OCI-M1 (cell line): ENCODE measurements around the gene MKKS.
A peak's percentile ranks its signal among the peaks of the same experiment; 100 is the strongest.

Experiments used
- DNase-seq: peaks from one replicate; lab custom pipeline; 2025; lab: John Stamatoyannopoulos, UW

The MKKS gene

GRCh38 chr20:10368702-10369041 is 65.3 kb downstream of the MKKS start:
- no peak for DNase-seq

DNA sequence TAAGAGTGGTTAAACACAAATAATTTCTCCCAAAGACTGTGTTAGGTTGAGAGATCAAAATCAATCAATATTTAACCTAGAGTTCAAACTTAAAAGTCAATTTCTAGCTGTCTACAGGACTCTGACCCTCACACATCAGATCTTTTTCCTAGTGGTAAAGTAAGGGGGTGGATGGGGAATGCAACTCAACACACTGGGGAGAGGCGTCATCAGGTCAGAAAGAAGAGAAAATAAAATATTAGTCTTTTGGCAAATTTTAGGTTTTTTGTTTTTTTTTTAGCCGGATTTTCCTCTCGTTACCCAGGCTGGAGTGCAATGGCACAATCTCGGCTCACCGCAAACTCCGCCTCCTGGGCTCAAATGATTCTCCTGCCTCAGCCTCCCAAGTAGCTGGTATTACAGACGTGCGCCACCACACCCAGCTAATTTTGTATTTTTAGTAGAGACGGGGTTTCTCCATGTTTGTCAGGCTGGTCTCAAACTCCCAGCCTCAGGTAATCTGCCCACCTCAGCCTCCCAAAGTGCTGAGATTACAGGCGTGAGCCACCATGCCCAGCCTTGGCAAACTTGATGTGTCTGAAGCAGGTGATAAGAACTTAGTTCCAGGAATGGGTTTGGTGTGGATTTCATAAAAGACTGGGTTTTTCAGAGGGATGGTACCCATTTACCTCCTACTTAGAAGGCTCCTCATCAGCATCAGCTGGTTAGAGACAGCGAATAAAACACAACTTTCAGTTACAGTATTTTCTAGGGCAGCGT is 65.9 kb downstream of the MKKS start:
- DNase-seq, result no peak

GRCh38 chr20:10367693-10367942 is 66.4 kb downstream of the MKKS start:
- DNase-seq, result no peak

DNA sequence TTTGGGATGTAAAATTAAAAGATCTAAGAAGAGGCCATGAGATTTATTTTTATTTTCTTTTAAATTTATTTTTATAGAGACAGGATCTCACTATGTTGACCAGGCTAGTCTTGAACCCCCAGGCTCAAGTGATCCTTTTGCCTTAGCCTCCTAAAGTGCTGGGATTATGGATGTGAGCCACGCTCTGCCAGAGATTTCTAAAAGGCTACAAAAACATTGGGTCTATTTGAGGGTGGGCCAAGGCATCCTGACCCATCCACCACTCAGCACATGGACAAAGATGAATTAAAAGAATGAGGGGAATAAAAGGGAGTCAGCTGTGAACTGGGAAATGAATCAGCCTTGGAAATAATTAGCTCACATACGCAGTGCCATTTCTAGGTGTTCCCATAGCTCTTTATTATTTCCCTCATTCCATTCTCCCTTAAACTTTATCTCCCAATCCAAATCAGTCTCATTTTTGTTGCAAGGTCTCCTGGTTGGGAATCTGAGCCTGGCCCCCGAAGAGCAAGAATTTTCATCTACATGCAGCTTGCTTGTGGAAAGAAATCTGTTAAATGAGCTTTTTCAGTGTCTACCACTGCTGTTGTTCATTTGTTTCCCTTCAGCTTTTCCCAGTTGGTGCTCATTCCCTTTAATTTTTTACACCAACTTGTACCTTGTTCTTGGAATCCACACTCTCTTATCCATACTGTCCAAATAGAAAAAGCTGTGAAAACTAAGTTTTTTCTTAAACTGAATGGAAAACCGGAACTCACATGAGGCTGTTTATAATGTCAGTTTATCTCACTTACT is 66.9 kb downstream of the MKKS start:
- DNase-seq, result no peak

DNA sequence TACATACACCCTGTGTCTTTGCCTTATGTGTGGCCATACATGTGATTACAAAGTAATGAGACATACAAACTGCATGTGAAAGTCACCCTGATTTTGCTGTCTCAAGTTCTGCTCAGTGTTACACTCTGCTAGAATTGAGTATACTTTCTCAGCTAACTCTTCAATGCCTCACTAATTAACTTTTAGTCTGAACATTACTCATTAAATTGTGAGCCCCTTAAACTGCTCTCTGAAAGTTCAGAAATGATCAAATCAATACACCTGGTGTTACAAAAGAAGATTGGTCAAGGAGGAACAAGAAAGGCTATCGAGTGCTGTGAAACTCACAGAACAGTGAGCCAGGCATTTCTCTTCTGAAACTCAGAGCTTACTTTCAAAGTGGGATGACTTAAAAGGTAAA is 71.3 kb downstream of the MKKS start:
- no peak for DNase-seq

GRCh38 chr20:10360878-10361277 is 73.1 kb downstream of the MKKS start:
- DNase-seq, result no peak

DNA sequence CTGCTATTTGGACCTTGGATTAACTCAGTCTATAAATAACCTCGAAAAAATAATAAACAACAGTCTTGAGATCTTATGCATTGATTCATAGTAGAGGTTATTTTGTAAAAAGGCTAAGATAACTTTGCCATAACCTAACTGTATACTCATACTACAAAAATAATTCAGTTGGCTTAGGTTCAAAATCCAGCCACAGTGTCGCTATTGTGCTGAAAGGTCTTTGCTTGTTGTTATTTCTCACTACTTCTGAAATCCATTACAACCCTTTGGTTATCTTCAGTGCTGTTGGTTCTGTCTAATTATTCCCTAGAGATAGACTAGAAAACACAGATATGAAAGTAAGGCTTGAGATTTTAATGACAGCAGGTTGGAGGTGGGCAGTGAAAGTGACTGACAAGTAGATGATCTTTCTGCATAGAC is 74.4 kb downstream of the MKKS start:
- DNase-seq, result no peak

DNA sequence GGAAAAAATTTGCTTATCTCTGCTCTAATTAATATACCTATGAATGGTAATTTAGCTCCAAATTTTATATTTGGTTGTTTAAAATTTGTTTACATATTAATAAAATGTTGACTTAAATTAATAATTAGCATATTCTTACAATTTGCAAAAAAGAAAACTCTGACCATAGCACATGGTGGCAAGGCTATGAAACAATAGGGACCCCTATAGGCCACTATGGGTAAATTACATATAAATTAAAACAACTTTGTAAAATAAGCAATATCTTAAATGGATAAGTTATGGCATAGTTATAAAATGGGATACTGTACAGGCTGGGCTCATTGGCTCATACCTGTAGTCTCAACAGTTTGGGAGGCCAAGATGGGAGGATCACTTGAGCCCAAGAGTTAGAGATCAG is 76.0 kb downstream of the MKKS start:
- DNase-seq, result no peak

GRCh38 chr20:10357061-10357708 is 76.8 kb downstream of the MKKS start:
- DNase-seq, result peak; percentile 8

GRCh38 chr20:10356628-10357027 is 77.4 kb downstream of the MKKS start:
- DNase-seq, result no peak

- DNase-seq, result no peak
These were observed 80.8 kb downstream of the MKKS start for GRCh38 chr20:10352934-10353824.
